Measurements from ENCODE around the gene FBXW11.

DNA sequence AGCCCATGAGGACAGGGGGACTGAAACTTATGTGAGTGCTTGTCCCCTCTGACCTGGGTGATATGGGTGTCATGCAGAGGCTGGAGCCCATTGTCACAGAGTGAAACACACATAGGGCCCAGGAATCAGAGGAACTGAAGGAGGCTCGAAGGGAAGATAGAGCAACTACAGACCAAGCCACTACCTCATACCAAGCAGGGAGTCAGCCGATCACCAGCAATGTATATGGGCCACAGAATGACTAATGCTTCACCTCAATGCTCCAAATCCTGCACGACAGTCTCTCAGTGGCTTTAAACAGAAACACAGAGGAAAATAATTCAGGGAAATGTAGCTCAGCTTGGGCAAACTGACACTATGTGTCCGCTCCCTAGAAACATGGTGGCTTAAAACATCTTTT is 8.9 kb upstream of the FBXW11 start:
- TF ChIP-seq, protein P1, sequence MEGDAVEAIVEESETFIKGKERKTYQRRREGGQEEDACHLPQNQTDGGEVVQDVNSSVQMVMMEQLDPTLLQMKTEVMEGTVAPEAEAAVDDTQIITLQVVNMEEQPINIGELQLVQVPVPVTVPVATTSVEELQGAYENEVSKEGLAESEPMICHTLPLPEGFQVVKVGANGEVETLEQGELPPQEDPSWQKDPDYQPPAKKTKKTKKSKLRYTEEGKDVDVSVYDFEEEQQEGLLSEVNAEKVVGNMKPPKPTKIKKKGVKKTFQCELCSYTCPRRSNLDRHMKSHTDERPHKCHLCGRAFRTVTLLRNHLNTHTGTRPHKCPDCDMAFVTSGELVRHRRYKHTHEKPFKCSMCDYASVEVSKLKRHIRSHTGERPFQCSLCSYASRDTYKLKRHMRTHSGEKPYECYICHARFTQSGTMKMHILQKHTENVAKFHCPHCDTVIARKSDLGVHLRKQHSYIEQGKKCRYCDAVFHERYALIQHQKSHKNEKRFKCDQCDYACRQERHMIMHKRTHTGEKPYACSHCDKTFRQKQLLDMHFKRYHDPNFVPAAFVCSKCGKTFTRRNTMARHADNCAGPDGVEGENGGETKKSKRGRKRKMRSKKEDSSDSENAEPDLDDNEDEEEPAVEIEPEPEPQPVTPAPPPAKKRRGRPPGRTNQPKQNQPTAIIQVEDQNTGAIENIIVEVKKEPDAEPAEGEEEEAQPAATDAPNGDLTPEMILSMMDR (IDR thresholded peaks at IDR 0.05) = no peak
- TF ChIP-seq POLR2A (IDR thresholded peaks at IDR 0.05) = no peak
